ENCODE results near the gene CRELD1. TPM values are rescaled to one million over a fixed set of nuclear protein-coding genes. Genes with fewer than 3 reads are reported as not detected.

The CRELD1 gene
- total and polyA plus RNA-seq, 9 of the 15 experiments (the other 6 are each of a cell fraction or from before 2014, with no cell fraction given) = 3.3 to 25.8 (median 16.5) TPM

DNA sequence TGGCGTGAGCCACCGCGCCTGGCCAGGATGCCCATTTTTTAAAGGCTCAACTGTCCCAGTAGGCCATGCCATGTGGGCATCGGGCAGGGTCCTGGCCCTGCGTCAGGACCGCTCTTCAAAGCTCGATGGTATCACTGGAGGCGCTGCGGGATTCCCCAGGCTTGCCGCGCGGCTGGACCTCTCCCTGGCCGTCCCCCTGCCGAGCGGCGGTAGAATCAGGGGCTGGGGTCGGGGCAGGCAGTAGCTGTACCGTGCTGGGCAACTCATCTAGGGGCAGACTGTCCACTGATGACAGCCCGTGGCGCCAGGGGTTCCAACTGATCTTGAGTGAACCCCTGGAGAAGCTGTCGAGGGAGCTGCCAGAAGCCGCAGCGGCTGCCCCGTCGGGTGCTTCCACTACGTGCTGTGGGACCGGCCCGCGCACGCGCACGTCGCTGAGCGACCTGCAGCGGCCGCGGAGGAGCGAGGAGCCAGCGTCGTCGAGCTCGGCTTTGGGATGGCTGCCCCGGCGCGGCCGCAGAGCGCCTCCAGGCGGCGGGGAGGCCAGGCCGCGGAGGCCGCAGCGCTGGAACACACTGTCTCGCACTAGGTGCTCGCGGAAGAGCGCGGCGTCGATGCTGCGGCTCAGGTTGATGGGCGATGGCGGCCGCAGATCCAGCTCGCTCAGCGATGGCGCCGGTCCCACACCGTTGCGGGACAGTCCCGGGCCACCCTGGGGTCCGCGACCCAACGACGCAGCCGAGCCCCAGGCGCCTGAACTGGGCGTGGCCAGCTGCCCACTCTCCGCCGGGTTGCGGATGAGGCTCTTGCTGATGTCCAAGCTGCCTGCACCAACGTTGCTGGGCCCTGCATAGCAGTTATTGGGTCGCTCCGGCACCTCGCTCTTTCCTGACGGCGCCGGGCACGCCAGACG, 12.7 kb downstream of the CRELD1 start:
- Histone ChIP-seq H3K27me3 (ENCODE audit: control insufficient read depth in 2 of 2, insufficient read depth in 2 of 2, low read length in 2 of 2) (no peaks in the 10 kb centered on the region), H3K27ac (ENCODE audit: extremely low read depth, low read depth, low read length) (no peak overlapping the region), H2AFZ (ENCODE audit: low read depth, low read length) (no peak overlapping the region), H3K9me1 (ENCODE audit: control insufficient read depth, insufficient read depth, low read length) (no peaks in the 10 kb centered on the region), H3K4me3 (no peak overlapping the region), H3K79me2 (ENCODE audit: control insufficient read depth, insufficient read depth, low read length) (no peaks in the 10 kb centered on the region), H4K20me1 (replicated peaks; ENCODE audit: control insufficient read depth, insufficient read depth, low read length) (no peaks in the 10 kb centered on the region), H3K36me3 (ENCODE audit: control insufficient read depth, insufficient read depth, low read length) (peaks cover 14% of the 10 kb centered on the region; the same call in 1 of the 3 replicates), H3K4me1 (replicated peaks in 1 of 2; ENCODE audit: control insufficient read depth in 2 of 2, insufficient read depth in 2 of 2, low read length in 2 of 2) (peaks cover under 1 to 31% of the 10 kb centered on the region in 2 experiments; a peak in 4 of 5 replicates), H3K4me2 (ENCODE audit: insufficient read depth, low read length) (no peak overlapping the region), H3K9me3 (replicated peaks; ENCODE audit: control insufficient read depth, insufficient read depth, low read depth, low read length) (no peaks in the 10 kb centered on the region), H3K9ac (ENCODE audit: insufficient read depth in 1 of 2, low read depth in 2 of 2, low read length in 2 of 2) (no peak overlapping the region)
- in situ Hi-C loops (cut with MboI) (no loop called here), intact Hi-C loops (cut with micrococcal nuclease) (no loop called here)
- WGBS (ENCODE audit: insufficient coverage, low coverage, missing lambda C conversion rate) = 96% methylated on average over 64 of the region's 90 CpGs
- DNase-seq (ENCODE audit: extremely low read depth in 1 of 4, low spot score in 3 of 4) (no peak), ATAC-seq (no peak), FAIRE-seq (no peak)
- ChIA-PET POLR2A (interaction anchor here (1.2 to 2.0 kb wide), 2 partner anchors 11 to 14 kb away, joined by 3 to 8 read pairs; no protein-coding TSS in a partner anchor), CTCF (ENCODE audit: low intra/inter-chr PET ratio) (no interaction called here)
- BruUV-seq (replicated peaks) = no TSS peak
- no peak for TF ChIP-seq XRCC3 (IDR thresholded peaks at IDR 0.05)
- no peak for TF ChIP-seq PPARD (CRISPR knock-in tag; IDR thresholded peaks at IDR 0.05)
- TF ChIP-seq TFAM (CRISPR knock-in tag; conservative IDR thresholded peaks at IDR 0.05) = no peak
- TF ChIP-seq ZSCAN32 (CRISPR knock-in tag; IDR thresholded peaks at IDR 0.05) = no peak
- no peak for TF ChIP-seq HIVEP1 (CRISPR knock-in tag; IDR thresholded peaks at IDR 0.05)
- TF ChIP-seq ZBTB8A (IDR thresholded peaks at IDR 0.05; ENCODE audit: partially characterized antibody) = no peak
- TF ChIP-seq, protein P1, sequence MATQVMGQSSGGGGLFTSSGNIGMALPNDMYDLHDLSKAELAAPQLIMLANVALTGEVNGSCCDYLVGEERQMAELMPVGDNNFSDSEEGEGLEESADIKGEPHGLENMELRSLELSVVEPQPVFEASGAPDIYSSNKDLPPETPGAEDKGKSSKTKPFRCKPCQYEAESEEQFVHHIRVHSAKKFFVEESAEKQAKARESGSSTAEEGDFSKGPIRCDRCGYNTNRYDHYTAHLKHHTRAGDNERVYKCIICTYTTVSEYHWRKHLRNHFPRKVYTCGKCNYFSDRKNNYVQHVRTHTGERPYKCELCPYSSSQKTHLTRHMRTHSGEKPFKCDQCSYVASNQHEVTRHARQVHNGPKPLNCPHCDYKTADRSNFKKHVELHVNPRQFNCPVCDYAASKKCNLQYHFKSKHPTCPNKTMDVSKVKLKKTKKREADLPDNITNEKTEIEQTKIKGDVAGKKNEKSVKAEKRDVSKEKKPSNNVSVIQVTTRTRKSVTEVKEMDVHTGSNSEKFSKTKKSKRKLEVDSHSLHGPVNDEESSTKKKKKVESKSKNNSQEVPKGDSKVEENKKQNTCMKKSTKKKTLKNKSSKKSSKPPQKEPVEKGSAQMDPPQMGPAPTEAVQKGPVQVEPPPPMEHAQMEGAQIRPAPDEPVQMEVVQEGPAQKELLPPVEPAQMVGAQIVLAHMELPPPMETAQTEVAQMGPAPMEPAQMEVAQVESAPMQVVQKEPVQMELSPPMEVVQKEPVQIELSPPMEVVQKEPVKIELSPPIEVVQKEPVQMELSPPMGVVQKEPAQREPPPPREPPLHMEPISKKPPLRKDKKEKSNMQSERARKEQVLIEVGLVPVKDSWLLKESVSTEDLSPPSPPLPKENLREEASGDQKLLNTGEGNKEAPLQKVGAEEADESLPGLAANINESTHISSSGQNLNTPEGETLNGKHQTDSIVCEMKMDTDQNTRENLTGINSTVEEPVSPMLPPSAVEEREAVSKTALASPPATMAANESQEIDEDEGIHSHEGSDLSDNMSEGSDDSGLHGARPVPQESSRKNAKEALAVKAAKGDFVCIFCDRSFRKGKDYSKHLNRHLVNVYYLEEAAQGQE (IDR thresholded peaks at IDR 0.05; ENCODE audit: borderline replicate concordance) = no peak
- TF ChIP-seq, protein P1 (CRISPR knock-in tag; IDR thresholded peaks at IDR 0.05; ENCODE audit: low read depth) = no peak
- no peak for TF ChIP-seq ARID1B (IDR thresholded peaks at IDR 0.05)
- no peak for TF ChIP-seq HNRNPH1 (optimal IDR thresholded peaks at IDR 0.05; ENCODE audit: low read depth, low read length)
- no peak for TF ChIP-seq COPS2 (conservative IDR thresholded peaks at IDR 0.05)
- TF ChIP-seq, protein P2, sequence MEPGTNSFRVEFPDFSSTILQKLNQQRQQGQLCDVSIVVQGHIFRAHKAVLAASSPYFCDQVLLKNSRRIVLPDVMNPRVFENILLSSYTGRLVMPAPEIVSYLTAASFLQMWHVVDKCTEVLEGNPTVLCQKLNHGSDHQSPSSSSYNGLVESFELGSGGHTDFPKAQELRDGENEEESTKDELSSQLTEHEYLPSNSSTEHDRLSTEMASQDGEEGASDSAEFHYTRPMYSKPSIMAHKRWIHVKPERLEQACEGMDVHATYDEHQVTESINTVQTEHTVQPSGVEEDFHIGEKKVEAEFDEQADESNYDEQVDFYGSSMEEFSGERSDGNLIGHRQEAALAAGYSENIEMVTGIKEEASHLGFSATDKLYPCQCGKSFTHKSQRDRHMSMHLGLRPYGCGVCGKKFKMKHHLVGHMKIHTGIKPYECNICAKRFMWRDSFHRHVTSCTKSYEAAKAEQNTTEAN (CRISPR knock-in tag; IDR thresholded peaks at IDR 0.05) = no peak
